ENCODE measurements around the gene NLK.
"Not testable (repeated sequence)": the region's sequence is repeated elsewhere in the genome, so short reads cannot be mapped to it uniquely, and the experiment has no call there.

The NLK gene

DNA sequence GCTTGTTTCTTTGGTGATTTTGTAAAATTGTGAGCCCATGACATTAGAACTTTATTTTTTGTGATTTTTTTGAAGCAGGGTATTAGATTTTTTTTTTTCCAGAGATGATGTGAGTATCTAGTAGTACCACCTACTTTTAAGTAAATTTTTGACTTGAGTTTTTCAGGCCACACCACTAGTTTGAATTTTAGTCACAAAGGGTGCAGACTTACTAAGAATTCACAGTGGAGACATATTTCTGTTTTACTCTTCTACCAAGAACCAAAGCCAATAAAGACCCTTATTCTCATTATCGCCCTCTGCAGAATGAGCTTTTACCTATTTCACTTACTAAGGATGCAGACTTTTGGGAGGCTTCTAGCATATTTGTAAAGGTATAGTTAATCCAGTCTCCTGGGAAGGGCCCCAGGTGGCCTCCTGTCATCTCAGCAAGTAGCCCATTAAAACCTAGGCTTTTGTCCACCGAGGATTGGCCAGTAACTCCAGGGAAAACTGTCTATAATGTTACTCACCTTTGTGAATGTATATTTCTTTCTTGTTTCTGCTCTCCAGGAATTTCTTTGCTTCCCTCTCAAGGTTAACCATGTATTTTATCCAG, 30.6 kb downstream of the NLK start:
- Histone ChIP-seq H3K36me3 (ENCODE audit: control insufficient read depth in 2 of 2, insufficient read depth in 2 of 2, low read length in 2 of 2) (no peaks in the 10 kb centered on the region), H3K27ac (ENCODE audit: low read length) (no peak overlapping the region), H3K4me1 (ENCODE audit: control insufficient read depth, insufficient read depth, low read length) (no peaks in the 10 kb centered on the region), H3K4me3 (ENCODE audit: low read length in 2 of 2) (no peak overlapping the region), H3K9me3 (ENCODE audit: control insufficient read depth in 2 of 2, low read length in 2 of 2) (no peaks in the 10 kb centered on the region), H3K9ac (ENCODE audit: low read length in 2 of 2) (no peak overlapping the region), H3K27me3 (ENCODE audit: control insufficient read depth in 1 of 2, insufficient read depth in 2 of 2, low read length in 2 of 2) (no peaks in the 10 kb centered on the region)

DNA sequence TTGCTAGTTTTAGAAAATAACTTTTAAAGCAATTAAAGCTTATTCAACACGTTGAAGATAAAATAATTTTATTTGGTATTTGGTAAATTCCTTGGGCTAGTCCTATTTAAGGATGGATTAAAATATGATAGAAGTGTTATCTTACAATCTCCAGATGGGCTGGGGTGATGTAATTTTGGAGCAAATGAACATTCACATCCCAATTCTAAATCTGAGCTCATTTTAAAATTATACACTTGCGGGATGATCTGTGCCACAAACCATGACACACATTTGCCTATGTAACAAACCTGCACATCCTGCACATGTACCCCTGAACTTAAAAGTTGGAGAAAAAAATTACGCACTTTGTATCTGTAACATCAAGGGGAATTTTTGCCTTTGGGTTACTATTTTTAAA, 31.5 kb downstream of the NLK start:
- Histone ChIP-seq H3K27ac (ENCODE audit: low read length) (no peak overlapping the region), H3K9me3 (ENCODE audit: control insufficient read depth in 2 of 2, low read length in 2 of 2) (no peaks in the 10 kb centered on the region), H3K4me1 (ENCODE audit: control insufficient read depth, insufficient read depth, low read length) (no peaks in the 10 kb centered on the region), H3K36me3 (ENCODE audit: control insufficient read depth in 2 of 2, insufficient read depth in 2 of 2, low read length in 2 of 2) (no peaks in the 10 kb centered on the region), H3K27me3 (ENCODE audit: control insufficient read depth in 1 of 2, insufficient read depth in 2 of 2, low read length in 2 of 2) (no peaks in the 10 kb centered on the region), H3K9ac (ENCODE audit: low read length in 2 of 2) (no peak overlapping the region), H3K4me3 (ENCODE audit: low read length in 2 of 2) (no peak overlapping the region)

DNA sequence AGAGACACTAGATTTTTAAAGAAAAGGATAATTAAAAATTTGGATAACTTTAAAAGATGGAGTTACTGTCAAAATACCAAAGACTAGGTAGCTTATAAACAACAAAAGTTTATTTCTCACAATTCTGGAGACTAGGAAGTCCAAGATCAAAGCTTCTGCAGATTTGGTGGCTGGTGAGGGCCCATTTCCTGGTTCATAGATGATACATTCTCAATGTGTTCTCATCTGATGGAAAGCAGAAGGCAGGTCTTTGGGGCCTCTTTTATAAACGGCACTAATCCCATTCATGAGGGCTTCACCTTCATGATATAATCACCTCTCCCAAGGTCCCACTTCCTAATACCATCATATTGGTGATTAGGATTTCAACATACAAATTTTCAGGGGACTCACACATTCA, 33.7 kb downstream of the NLK start:
- Histone ChIP-seq H3K9me3 (ENCODE audit: control insufficient read depth in 2 of 2, low read length in 2 of 2) (no peaks in the 10 kb centered on the region), H3K36me3 (ENCODE audit: control insufficient read depth in 2 of 2, insufficient read depth in 2 of 2, low read length in 2 of 2) (no peaks in the 10 kb centered on the region), H3K27ac (ENCODE audit: low read length) (no peak overlapping the region), H3K4me3 (ENCODE audit: low read length in 2 of 2) (no peak overlapping the region), H3K9ac (ENCODE audit: low read length in 2 of 2) (no peak overlapping the region), H3K4me1 (ENCODE audit: control insufficient read depth, insufficient read depth, low read length) (no peaks in the 10 kb centered on the region), H3K27me3 (ENCODE audit: control insufficient read depth in 1 of 2, insufficient read depth in 2 of 2, low read length in 2 of 2) (no peaks in the 10 kb centered on the region)

DNA sequence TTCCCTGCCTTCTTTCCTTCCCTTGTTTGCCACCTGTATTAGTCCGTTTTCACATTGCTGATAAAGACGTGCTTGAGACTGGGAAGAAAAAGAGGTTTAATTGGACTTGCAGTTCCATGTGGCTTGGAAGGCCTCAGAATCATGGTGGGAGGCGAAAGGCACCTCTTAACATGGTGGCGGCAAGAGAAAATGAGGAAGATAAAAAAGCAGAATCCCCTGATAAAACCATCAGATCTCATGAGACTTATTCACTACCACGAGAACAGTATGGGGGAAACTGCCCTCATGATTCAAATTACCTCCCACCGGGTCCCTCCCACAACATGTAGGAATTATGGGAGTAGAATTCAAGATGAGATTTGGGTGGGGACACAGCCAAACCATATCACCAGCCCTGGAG, 34.7 kb downstream of the NLK start:
- H3K9ac ChIP-seq (ENCODE audit: low read length in 2 of 2); H3K4me1 ChIP-seq (ENCODE audit: control insufficient read depth, insufficient read depth, low read length); H3K9me3 ChIP-seq (ENCODE audit: control insufficient read depth in 2 of 2, low read length in 2 of 2); H3K27me3 ChIP-seq (ENCODE audit: control insufficient read depth in 1 of 2, insufficient read depth in 2 of 2, low read length in 2 of 2); H3K36me3 ChIP-seq (ENCODE audit: control insufficient read depth in 2 of 2, insufficient read depth in 2 of 2, low read length in 2 of 2); H3K4me3 ChIP-seq (ENCODE audit: low read length in 2 of 2); H3K27ac ChIP-seq (ENCODE audit: low read length): not testable (repeated sequence)

DNA sequence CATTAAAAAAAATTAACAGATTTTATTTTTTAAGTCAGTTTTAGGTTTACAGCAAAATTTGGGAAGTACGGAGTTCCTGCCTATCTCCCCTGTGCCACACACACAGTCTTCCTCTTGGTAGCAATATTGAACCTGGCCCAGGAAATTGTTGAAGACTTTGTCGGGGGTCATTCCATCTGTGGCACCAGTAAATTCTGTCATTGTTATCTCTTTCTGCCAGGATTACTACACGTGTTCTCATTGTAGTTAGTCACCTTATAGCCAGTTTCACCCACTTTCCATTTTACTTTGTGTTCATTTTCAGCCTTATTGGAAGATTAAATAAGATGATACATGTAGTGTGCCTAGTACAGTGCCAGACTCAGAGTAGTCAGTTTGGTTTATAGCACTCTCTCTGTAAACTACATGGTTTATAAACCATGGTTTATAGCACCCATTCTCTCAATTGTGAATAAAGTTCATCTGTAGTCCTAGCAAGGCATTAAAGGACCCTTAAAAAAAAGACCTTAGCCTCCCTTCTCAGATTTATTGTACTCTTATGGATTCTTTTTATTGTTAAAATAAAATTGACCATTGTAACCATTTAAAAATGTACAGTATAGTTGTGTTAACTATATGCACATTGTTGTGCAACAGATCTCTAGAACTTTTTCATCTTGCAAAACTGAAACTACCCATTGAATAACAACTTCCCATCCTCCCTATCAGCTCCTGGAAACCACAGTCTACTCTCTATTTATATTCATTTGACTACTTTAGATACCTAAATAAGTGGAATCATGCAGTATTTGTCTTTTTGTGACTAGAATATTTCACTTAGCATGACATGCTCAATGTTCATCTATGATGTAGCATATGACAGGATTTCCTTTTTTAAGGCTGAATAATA, 36.1 kb downstream of the NLK start:
- Histone ChIP-seq H3K9ac (ENCODE audit: low read length in 2 of 2) (no peak overlapping the region), H3K36me3 (ENCODE audit: control insufficient read depth in 2 of 2, insufficient read depth in 2 of 2, low read length in 2 of 2) (no peaks in the 10 kb centered on the region), H3K4me1 (ENCODE audit: control insufficient read depth, insufficient read depth, low read length) (no peaks in the 10 kb centered on the region), H3K27me3 (ENCODE audit: control insufficient read depth in 1 of 2, insufficient read depth in 2 of 2, low read length in 2 of 2) (no peaks in the 10 kb centered on the region), H3K27ac (ENCODE audit: low read length) (no peak overlapping the region), H3K4me3 (ENCODE audit: low read length in 2 of 2) (no peak overlapping the region), H3K9me3 (ENCODE audit: control insufficient read depth in 2 of 2, low read length in 2 of 2) (no peaks in the 10 kb centered on the region)

DNA sequence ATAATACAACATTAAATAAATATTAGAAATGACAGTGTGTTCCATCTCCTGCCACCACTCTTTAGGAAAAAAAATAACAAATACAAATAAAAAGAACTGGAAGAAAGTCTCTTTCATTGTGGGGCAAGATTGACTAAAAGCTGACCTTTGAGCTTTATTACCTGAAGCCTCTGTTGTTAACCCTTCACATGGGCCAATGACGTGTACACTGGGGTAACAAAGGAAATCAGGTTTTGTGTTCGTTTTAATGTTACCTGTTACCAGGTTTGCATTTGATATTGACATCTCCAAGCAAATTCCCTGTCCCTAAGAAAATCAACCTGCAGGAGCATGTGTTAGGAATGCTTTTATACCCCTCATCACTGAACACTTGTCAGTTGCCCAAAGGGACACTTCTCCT, 39.0 kb downstream of the NLK start:
- Histone ChIP-seq H3K9ac (ENCODE audit: low read length in 2 of 2) (no peak overlapping the region), H3K4me3 (ENCODE audit: low read length in 2 of 2) (no peak overlapping the region), H3K27me3 (ENCODE audit: control insufficient read depth in 1 of 2, insufficient read depth in 2 of 2, low read length in 2 of 2) (no peaks in the 10 kb centered on the region), H3K36me3 (ENCODE audit: control insufficient read depth in 2 of 2, insufficient read depth in 2 of 2, low read length in 2 of 2) (no peaks in the 10 kb centered on the region), H3K27ac (ENCODE audit: low read length) (no peak overlapping the region), H3K9me3 (ENCODE audit: control insufficient read depth in 2 of 2, low read length in 2 of 2) (no peaks in the 10 kb centered on the region), H3K4me1 (ENCODE audit: control insufficient read depth, insufficient read depth, low read length) (no peaks in the 10 kb centered on the region)

DNA sequence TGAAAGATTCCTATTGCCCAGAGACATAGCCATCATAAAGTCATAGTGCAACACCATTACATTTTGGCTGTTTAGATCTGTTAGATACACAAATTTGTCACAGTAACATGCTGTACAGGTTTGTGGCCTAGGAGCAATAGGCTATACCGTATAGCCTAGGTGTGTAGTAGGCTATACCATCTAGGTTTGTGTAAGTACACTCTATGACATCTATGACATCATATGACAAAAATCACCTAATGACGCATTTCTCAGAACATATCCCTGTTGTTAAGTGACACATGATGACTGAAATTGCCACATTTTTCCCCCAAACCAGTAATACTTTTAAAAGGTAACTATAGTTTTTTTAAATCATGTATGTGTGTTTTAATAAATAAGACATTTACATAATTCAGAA, 43.3 kb downstream of the NLK start:
- Histone ChIP-seq H3K4me3 (ENCODE audit: low read length in 2 of 2) (no peak overlapping the region), H3K36me3 (ENCODE audit: control insufficient read depth in 2 of 2, insufficient read depth in 2 of 2, low read length in 2 of 2) (no peaks in the 10 kb centered on the region), H3K4me1 (ENCODE audit: control insufficient read depth, insufficient read depth, low read length) (no peaks in the 10 kb centered on the region), H3K27ac (ENCODE audit: low read length) (no peak overlapping the region), H3K27me3 (ENCODE audit: control insufficient read depth in 1 of 2, insufficient read depth in 2 of 2, low read length in 2 of 2) (no peaks in the 10 kb centered on the region), H3K9ac (ENCODE audit: low read length in 2 of 2) (no peak overlapping the region), H3K9me3 (ENCODE audit: control insufficient read depth in 2 of 2, low read length in 2 of 2) (no peaks in the 10 kb centered on the region)

DNA sequence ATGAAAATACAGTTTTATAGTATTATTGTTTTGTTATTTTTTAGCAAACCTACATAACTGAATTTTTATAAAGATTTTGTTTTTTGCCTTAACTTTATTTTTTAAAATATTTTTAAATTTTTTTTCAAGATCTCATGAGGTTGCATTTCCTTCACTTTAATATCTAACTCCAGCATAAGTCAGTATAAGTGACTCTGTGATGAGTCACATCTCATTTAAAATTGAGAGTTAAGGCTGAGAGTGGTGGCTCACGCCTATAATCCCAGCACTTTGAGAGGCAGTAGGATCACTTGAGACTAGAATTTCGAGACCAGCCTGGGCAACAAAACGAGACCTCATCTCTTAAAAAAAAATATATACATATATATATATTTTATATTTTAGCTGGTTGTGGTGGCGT, 44.0 kb downstream of the NLK start:
- H3K4me1 ChIP-seq (ENCODE audit: control insufficient read depth, insufficient read depth, low read length) = no peaks in the 10 kb centered on the region
- H3K36me3 ChIP-seq (ENCODE audit: control insufficient read depth in 2 of 2, insufficient read depth in 2 of 2, low read length in 2 of 2) = no peaks in the 10 kb centered on the region
- H3K27ac ChIP-seq (ENCODE audit: low read length) = no peak overlapping the region
- H3K4me3 ChIP-seq (ENCODE audit: low read length in 2 of 2) = no peak overlapping the region
- no peaks in the 10 kb centered on the region for H3K27me3 ChIP-seq (ENCODE audit: control insufficient read depth in 1 of 2, insufficient read depth in 2 of 2, low read length in 2 of 2)
- no peaks in the 10 kb centered on the region for H3K9me3 ChIP-seq (ENCODE audit: control insufficient read depth in 2 of 2, low read length in 2 of 2)
- no peak overlapping the region for H3K9ac ChIP-seq (ENCODE audit: low read length in 2 of 2)

DNA sequence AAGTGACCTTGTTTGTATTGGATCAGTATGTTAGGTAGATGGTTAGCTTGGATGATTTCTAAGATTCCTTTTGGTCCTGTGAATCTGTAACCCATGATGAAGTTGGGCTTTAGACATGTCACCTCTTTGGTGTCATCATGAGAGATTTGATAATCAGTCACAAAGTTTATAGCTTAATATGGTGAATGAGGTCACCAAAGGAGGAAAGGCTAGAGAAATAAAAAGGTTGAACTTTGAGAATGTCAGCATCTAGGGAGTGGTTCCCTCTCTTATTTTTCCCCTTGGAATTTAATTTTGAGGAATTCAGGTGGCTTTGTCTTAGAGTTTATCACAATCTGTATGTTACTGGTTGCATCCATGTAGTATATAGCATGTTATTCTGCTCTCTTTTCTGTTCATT, 45.3 kb downstream of the NLK start:
- Histone ChIP-seq H3K9me3 (ENCODE audit: control insufficient read depth in 2 of 2, low read length in 2 of 2) (no peaks in the 10 kb centered on the region), H3K27me3 (ENCODE audit: control insufficient read depth in 1 of 2, insufficient read depth in 2 of 2, low read length in 2 of 2) (no peaks in the 10 kb centered on the region), H3K4me3 (ENCODE audit: low read length in 2 of 2) (no peak overlapping the region), H3K27ac (ENCODE audit: low read length) (no peak overlapping the region), H3K4me1 (ENCODE audit: control insufficient read depth, insufficient read depth, low read length) (no peaks in the 10 kb centered on the region), H3K9ac (ENCODE audit: low read length in 2 of 2) (no peak overlapping the region), H3K36me3 (ENCODE audit: control insufficient read depth in 2 of 2, insufficient read depth in 2 of 2, low read length in 2 of 2) (no peaks in the 10 kb centered on the region)

DNA sequence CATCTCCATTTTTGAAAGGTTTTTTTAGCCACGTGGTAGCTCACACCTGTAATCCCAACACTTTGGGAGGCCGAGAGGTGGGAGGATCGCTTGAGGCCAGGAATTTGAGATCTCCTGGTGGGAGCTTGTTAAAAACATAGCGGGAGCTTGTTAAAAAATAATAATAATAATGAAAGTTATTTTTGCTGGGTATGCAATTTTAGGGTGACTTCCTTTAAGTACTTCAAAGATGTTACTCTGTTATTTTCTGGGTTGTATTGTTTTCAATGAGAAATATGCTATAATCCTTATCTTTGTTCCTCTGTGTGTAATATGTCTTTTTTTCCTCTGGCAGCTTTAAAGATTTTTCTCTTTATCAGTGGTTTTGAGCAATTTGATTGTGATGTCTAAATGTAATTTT, 48.1 kb downstream of the NLK start:
- Histone ChIP-seq H3K27me3 (ENCODE audit: control insufficient read depth in 1 of 2, insufficient read depth in 2 of 2, low read length in 2 of 2) (no peaks in the 10 kb centered on the region), H3K4me3 (ENCODE audit: low read length in 2 of 2) (no peak overlapping the region), H3K4me1 (ENCODE audit: control insufficient read depth, insufficient read depth, low read length) (no peaks in the 10 kb centered on the region), H3K9ac (ENCODE audit: low read length in 2 of 2) (no peak overlapping the region), H3K36me3 (ENCODE audit: control insufficient read depth in 2 of 2, insufficient read depth in 2 of 2, low read length in 2 of 2) (no peaks in the 10 kb centered on the region), H3K27ac (ENCODE audit: low read length) (no peak overlapping the region), H3K9me3 (ENCODE audit: control insufficient read depth in 2 of 2, low read length in 2 of 2) (no peaks in the 10 kb centered on the region)

DNA sequence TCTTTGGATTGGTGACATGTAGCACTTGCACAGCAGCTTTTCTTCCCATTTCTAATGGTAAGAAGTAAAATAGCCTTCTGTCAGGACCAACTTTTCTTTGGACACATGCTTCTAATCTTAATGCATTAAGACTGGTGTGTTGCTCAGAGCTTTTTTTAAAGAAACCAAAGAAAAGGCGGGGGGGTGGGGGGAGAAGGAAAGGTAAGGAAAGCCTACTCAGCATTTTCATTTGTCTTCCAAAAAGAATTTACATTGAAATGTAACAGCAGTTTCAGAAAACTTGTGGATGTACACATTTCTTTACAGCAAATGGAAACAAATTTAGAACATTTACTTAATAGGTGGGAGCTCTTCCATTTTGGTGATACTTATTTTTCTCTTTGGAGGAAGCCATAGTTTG, 49.6 kb downstream of the NLK start:
- Histone ChIP-seq H3K27me3 (ENCODE audit: control insufficient read depth in 1 of 2, insufficient read depth in 2 of 2, low read length in 2 of 2) (no peaks in the 10 kb centered on the region), H3K27ac (ENCODE audit: low read length) (no peak overlapping the region), H3K4me3 (ENCODE audit: low read length in 2 of 2) (no peak overlapping the region), H3K9me3 (ENCODE audit: control insufficient read depth in 2 of 2, low read length in 2 of 2) (no peaks in the 10 kb centered on the region), H3K9ac (ENCODE audit: low read length in 2 of 2) (no peak overlapping the region), H3K4me1 (ENCODE audit: control insufficient read depth, insufficient read depth, low read length) (no peaks in the 10 kb centered on the region), H3K36me3 (ENCODE audit: control insufficient read depth in 2 of 2, insufficient read depth in 2 of 2, low read length in 2 of 2) (no peaks in the 10 kb centered on the region)

Data from stomach smooth muscle (tissue), 2 donors.